ENCODE results near the gene NAPEPLD.
"Not testable (repeated sequence)": the region's sequence is repeated elsewhere in the genome, so short reads cannot be mapped to it uniquely, and the experiment has no call there.

NAPEPLD gene

DNA sequence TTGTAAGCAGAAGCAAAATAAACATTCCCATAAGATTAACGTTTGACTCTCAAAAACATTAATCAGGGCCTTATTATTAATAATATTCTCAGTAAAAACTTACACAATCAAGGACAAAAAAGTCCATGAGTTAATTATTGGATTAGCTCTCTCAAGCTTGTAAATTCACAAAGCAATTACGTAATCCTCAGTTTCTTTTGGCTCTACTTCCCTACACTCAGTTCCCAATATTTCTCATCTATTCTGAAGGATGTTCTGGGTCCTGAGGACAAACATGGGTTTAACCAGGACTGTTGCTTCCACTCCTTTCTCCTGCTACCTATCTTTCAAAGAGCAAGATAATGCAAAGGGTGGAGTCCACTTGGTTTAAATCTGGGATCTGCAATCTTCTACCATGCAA is 89.4 kb downstream of the NAPEPLD start:
- no peak for DNase-seq

GRCh38 chr7:103058122-103058521 is 90.8 kb downstream of the NAPEPLD start:
- no peak for DNase-seq

DNA sequence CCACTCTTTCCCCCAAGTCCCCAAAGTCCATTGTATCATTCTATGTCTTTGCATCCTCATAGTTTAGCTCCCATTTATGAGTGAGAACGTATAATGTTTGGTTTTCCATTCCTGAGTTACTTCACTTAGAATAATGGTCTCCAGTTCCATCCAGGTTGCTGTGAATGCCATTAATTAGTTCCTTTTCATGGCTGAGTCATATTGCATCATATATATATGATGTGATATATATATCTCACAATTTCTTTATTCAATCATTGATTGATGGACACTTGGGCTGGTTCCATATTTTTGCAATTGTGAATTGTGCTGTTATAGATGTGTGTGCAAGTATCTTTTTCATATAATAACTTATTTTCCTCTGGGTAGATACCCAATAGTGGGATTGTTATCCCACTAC is 92.9 kb downstream of the NAPEPLD start:
- DNase-seq = not testable (repeated sequence)

DNA sequence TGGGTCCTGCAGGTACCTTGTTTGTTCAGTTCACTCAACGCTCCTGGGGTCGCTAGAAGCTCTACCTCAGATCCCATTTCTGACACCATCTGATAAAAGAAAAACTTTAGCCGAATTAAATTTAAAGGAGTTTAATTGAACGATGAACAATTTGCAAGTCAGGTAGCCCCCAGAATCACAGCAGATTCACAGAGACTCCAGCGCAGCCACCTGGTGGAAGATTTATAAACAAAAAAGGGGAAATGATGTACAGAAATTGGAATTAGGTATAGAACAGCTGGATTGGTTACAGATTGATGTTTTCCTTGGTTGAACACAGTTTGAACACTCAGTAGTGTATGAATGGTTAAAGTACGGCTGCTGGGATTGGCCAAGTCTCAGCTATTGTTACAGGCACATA is 97.4 kb downstream of the NAPEPLD start:
- DNase-seq = no peak
